Heart left ventricle (tissue), 13 donors: ENCODE results near the gene PLAU.

Experiments used
- POLR2A ChIP-seq, 2 donors: fragments of 450-650 bp; IDR thresholded peaks; one replicate each; pipeline ENCODE4 v1.6.1; 2017; ENCODE audit warnings: antibody characterized with exemption in 2 of 2, mild to moderate bottlenecking in 2 of 2, moderate library complexity in 2 of 2
- TF ChIP-seq, protein P1 (sequence below), 12 donors: fragments of 200-600 bp; sonication (generic) in 4 of 12; IDR thresholded peaks; one replicate each; pipeline versions ENCODE4 v1.5.0 to v1.8.0; 2018 to 2022; ENCODE audit warnings: antibody characterized with exemption in 12 of 12, mild to moderate bottlenecking in 5 of 12
- donor health status: ischemic (EF 13 %, LVEDD 7.1; RV severe dilation, severe dysfunction).
- donor health status: DM: no; HTN: yes; CAD: no.
- donor health status: DM: no; HTN: no; CAD: no.
- donor health status: ischemic (EF 25% LVEDD 6.9; RV normal size, moderate dysfunction).
- donor health status: ischemic (EF 25% LVEDD 5.7; RV mildly dilated, moderate dysfunction).
- donor health status: ischemic (EF 35%, LVEDD 5.7; RV mildly dilated, moderate dysfunction).
- donor health status: nonischemic (EF 11% LVEDD 7.7; RV severe dilation, severe dysfunction).
- donor health status: DM: yes; HTN: yes; CAD: no.
- donor health status: PGD.
- donor health status: ischemic (EF 29% LVEDD 5.4; RV normal size, mild dysfunction).
- donor health status: nonischemic (EF 23%, LVEDD 6.1; RV moderate dilation, normal function).

DNA sequence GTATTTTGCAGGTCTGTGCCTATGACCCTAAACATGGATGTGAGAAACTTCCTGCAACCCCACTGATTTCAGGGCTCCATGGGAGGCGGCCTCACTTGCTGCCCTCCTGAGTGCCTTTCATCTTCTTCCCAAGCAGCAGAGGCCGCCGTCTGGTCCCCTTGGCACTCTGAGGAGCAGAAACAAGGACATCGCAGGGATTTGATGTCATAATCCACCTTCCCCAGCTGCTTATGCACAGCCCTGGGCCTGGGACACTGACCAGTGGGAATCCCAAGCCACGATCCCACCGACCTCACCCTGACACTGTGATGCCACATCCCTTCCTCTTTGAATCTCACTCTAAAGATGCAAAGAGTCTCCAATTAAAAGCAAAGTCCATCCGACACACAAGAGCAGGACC lies 44.3 kb upstream of the PLAU start:
- TF ChIP-seq, protein P1, sequence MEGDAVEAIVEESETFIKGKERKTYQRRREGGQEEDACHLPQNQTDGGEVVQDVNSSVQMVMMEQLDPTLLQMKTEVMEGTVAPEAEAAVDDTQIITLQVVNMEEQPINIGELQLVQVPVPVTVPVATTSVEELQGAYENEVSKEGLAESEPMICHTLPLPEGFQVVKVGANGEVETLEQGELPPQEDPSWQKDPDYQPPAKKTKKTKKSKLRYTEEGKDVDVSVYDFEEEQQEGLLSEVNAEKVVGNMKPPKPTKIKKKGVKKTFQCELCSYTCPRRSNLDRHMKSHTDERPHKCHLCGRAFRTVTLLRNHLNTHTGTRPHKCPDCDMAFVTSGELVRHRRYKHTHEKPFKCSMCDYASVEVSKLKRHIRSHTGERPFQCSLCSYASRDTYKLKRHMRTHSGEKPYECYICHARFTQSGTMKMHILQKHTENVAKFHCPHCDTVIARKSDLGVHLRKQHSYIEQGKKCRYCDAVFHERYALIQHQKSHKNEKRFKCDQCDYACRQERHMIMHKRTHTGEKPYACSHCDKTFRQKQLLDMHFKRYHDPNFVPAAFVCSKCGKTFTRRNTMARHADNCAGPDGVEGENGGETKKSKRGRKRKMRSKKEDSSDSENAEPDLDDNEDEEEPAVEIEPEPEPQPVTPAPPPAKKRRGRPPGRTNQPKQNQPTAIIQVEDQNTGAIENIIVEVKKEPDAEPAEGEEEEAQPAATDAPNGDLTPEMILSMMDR (IDR thresholded peaks at IDR 0.05) = no peak
- TF ChIP-seq POLR2A (IDR thresholded peaks at IDR 0.05) = no peak
